GM19238 (cell line): ENCODE data around the gene CDC14B.
"Not testable (repeated sequence)": the region's sequence is repeated elsewhere in the genome, so short reads cannot be mapped to it uniquely, and the experiment has no call there.

ENCODE experiments used
- DNase-seq: peaks from one replicate; pipeline ENCODE4 v3.0.0; 2011; ENCODE audit warnings: low spot score; ENCODE audit not compliant: insufficient read length

The CDC14B gene

GRCh38 chr9:96587338-96588315, 32.0 kb downstream of the CDC14B start:
- no peak for DNase-seq

GRCh38 chr9:96585426-96585825, 34.2 kb downstream of the CDC14B start:
- DNase-seq, result no peak

- not testable (repeated sequence) for DNase-seq
These were observed 37.4 kb downstream of the CDC14B start for GRCh38 chr9:96582199-96582598.

GRCh38 chr9:96581786-96582185, 37.9 kb downstream of the CDC14B start:
- no peak for DNase-seq

- no peak for DNase-seq
These were observed 38.3 kb downstream of the CDC14B start for GRCh38 chr9:96581301-96581700.

GRCh38 chr9:96574931-96575351, 44.7 kb downstream of the CDC14B start:
- DNase-seq, result no peak

GRCh38 chr9:96574455-96574854, 45.2 kb downstream of the CDC14B start:
- no peak for DNase-seq

- DNase-seq, result peak; percentile 17
These were observed 52.4 kb downstream of the CDC14B start for GRCh38 chr9:96567203-96567700.

GRCh38 chr9:96566498-96567202, 53.0 kb downstream of the CDC14B start:
- DNase-seq, result peak; percentile 75

GRCh38 chr9:96565671-96566497, 53.8 kb downstream of the CDC14B start:
- DNase-seq, result no peak

GRCh38 chr9:96564217-96564616, 55.4 kb downstream of the CDC14B start:
- no peak for DNase-seq

- no peak for DNase-seq
These were observed 60.2 kb downstream of the CDC14B start for GRCh38 chr9:96559339-96559943.

- DNase-seq, result no peak
These were observed 61.7 kb downstream of the CDC14B start for GRCh38 chr9:96557921-96558320.

- no peak for DNase-seq
These were observed 62.8 kb downstream of the CDC14B start for GRCh38 chr9:96556701-96557461.

GRCh38 chr9:96555567-96556386, 63.9 kb downstream of the CDC14B start:
- no peak for DNase-seq

GRCh38 chr9:96554801-96555566, 64.7 kb downstream of the CDC14B start:
- DNase-seq, result no peak

GRCh38 chr9:96554326-96554725, 65.3 kb downstream of the CDC14B start:
- no peak for DNase-seq

- no peak for DNase-seq
These were observed 66.6 kb downstream of the CDC14B start for GRCh38 chr9:96553070-96553469.

- no peak for DNase-seq
These were observed 68.2 kb downstream of the CDC14B start for GRCh38 chr9:96551403-96551802.
